Measurements from ENCODE around the gene SPECC1L. TPM values are rescaled to one million over a fixed set of nuclear protein-coding genes. Genes with fewer than 3 reads are reported as not detected.

The SPECC1L gene
- total RNA-seq, 6 donors from 2014 or later = 37.7 to 80.6 (median 62.3) TPM

- no peak for ATAC-seq (ENCODE audit: low FRiP score in 2 of 2)
- 30 to 49% methylated on average over 3 of the region's 3 CpGs for WGBS, 2 donors
- peak overlapping the region in 3 of 4 donors; percentile 26 to 71 (median 59) for H3K27ac ChIP-seq
Measured at GRCh38 chr22:24338726-24339451, 68.3 kb downstream of the SPECC1L start.

DNA sequence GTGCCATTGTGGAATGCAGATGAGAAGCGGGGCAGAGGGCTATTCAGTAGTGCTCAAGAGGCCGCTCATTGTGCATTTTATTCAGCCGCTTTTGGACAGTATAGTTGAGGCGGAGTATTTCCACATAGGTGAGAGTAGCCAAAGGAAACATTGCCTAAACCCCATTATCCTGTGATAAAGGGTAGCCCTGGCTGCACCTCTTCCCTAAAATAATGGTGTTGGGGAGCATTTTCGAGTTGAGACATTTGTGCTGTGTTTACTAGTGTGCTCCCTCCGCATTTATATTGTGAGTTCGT lies 68.8 kb downstream of the SPECC1L start:
- Histone ChIP-seq H3K4me1 (peaks cover 14 to 31% (median 25%) of the 10 kb centered on the region in 4 donors), H3K9me3 (no peaks in the 10 kb centered on the region), H3K36me3 (peaks cover 9 to 74% (median 27%) of the 10 kb centered on the region in 4 donors), H3K27me3 (no peaks in the 10 kb centered on the region), H3K27ac (peak overlapping the region in 2 of 4 donors; percentile 59 to 71), H3K4me3 (no peak overlapping the region)
- ATAC-seq (ENCODE audit: low FRiP score in 2 of 2) (no peak), DNase-seq (no peak)
- TF ChIP-seq POLR2A (IDR thresholded peaks at IDR 0.05) = no peak
- 66 to 90% methylated on average over 7 of the region's 7 CpGs for WGBS, 2 donors

More at GRCh38 chr22:24338726-24339451, 68.3 kb downstream of the SPECC1L start:
- Histone ChIP-seq H3K27me3 (no peaks in the 10 kb centered on the region), H3K4me1 (peaks cover 14 to 31% (median 25%) of the 10 kb centered on the region in 4 donors), H3K4me3 (no peak overlapping the region), H3K9me3 (no peaks in the 10 kb centered on the region), H3K36me3 (peaks cover 9 to 71% (median 29%) of the 10 kb centered on the region in 4 donors)
- TF ChIP-seq EP300 (IDR thresholded peaks at IDR 0.05) (no peak), POLR2A (IDR thresholded peaks at IDR 0.05) (no peak), POLR2AphosphoS5 (IDR thresholded peaks at IDR 0.05) (no peak)
- DNase-seq = no peak

DNA sequence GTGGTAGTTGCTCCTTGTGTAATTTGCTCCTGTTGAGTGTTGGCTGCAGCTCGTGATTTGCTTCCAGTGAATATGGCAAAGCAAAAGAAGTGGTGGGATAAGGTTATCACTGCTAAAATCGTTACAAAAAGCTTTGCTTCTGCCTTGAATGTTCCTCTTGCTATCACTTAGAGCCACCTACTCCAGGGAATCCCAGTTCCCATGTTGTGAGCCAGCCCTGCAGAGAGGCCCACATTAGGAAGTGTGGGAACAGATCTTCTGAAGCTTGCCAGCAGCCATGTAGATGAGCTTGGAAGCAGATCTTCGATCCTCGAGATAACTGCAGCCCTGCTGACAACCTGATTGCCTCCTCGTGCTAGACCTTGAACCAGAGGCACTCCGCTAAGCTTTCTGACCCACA lies 71.0 kb downstream of the SPECC1L start:
- Histone ChIP-seq H3K27me3 (no peaks in the 10 kb centered on the region), H3K4me1 (peaks cover 14 to 26% (median 18%) of the 10 kb centered on the region in 4 donors), H3K9me3 (no peaks in the 10 kb centered on the region), H3K36me3 (peaks cover under 1 to 67% (median 25%) of the 10 kb centered on the region in 4 donors), H3K4me3 (no peak overlapping the region), H3K27ac (no peak overlapping the region)
- 95 to 97% methylated on average over 6 of the region's 6 CpGs for WGBS, 2 donors
- no peak for DNase-seq
- no peak for ATAC-seq (ENCODE audit: low FRiP score in 2 of 2)
- TF ChIP-seq EP300 (IDR thresholded peaks at IDR 0.05) (no peak), POLR2AphosphoS5 (IDR thresholded peaks at IDR 0.05) (no peak), POLR2A (IDR thresholded peaks at IDR 0.05) (no peak)
- TF ChIP-seq, protein P1, sequence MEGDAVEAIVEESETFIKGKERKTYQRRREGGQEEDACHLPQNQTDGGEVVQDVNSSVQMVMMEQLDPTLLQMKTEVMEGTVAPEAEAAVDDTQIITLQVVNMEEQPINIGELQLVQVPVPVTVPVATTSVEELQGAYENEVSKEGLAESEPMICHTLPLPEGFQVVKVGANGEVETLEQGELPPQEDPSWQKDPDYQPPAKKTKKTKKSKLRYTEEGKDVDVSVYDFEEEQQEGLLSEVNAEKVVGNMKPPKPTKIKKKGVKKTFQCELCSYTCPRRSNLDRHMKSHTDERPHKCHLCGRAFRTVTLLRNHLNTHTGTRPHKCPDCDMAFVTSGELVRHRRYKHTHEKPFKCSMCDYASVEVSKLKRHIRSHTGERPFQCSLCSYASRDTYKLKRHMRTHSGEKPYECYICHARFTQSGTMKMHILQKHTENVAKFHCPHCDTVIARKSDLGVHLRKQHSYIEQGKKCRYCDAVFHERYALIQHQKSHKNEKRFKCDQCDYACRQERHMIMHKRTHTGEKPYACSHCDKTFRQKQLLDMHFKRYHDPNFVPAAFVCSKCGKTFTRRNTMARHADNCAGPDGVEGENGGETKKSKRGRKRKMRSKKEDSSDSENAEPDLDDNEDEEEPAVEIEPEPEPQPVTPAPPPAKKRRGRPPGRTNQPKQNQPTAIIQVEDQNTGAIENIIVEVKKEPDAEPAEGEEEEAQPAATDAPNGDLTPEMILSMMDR (IDR thresholded peaks at IDR 0.05) = no peak

DNA sequence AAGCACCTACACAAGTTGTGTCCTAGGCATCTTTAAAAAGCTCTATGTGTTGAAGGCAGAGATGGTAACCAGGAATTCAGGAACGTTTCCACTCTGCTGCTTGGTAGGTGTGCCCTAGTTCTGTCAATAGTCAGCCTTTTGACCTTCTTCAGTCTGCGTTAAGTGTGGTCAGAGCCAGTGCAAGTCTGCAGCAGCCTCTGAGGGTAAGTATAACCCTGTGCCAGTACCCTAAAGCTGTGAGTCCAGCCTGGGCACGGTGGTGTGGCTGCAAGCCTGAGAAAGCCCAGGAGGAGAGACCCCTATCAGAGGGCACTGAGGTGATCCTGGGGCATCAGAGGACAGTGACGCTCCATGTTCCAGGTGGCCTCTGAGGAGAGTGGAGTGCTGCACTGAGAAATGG lies 80.0 kb downstream of the SPECC1L start:
- no peaks in the 10 kb centered on the region for H3K27me3 ChIP-seq
- no peak for DNase-seq
- H3K9me3 ChIP-seq = no peaks in the 10 kb centered on the region
- WGBS, 2 donors = 48 to 94% methylated on average over 2 to 4 of the region's 4 CpGs
- TF ChIP-seq POLR2A (IDR thresholded peaks at IDR 0.05) = no peak
- TF ChIP-seq EP300 (IDR thresholded peaks at IDR 0.05) = no peak
- TF ChIP-seq POLR2AphosphoS5 (IDR thresholded peaks at IDR 0.05) = no peak
- TF ChIP-seq, protein P1 (IDR thresholded peaks at IDR 0.05) = no peak
- H3K4me1 ChIP-seq = peaks cover 0 to 5% (median under 1%) of the 10 kb centered on the region in 4 donors
- no peak overlapping the region for H3K27ac ChIP-seq
- no peak overlapping the region for H3K4me3 ChIP-seq
- peaks cover 12 to 67% (median 43%) of the 10 kb centered on the region in 4 donors for H3K36me3 ChIP-seq
- no peak for ATAC-seq (ENCODE audit: low FRiP score in 2 of 2)

GRCh38 chr22:24353121-24353520 lies 82.5 kb downstream of the SPECC1L start:
- 94 to 95% methylated on average over 2 of the region's 2 CpGs for WGBS, 2 donors
- Histone ChIP-seq H3K9me3 (no peaks in the 10 kb centered on the region), H3K27me3 (no peaks in the 10 kb centered on the region), H3K27ac (no peak overlapping the region), H3K36me3 (peaks cover 5 to 50% (median 26%) of the 10 kb centered on the region in 4 donors), H3K4me1 (peaks cover 1 to 7% (median 4%) of the 10 kb centered on the region in 4 donors), H3K4me3 (no peak overlapping the region)
- TF ChIP-seq POLR2AphosphoS5 (IDR thresholded peaks at IDR 0.05) (no peak), POLR2A (IDR thresholded peaks at IDR 0.05) (no peak), EP300 (IDR thresholded peaks at IDR 0.05) (no peak)
- TF ChIP-seq, protein P1 (IDR thresholded peaks at IDR 0.05) = no peak
- ATAC-seq (ENCODE audit: low FRiP score in 2 of 2) (no peak), DNase-seq (no peak)

Data from upper lobe of left lung (tissue), 6 donors.